NCI-H69 (cell line): Measurements from ENCODE around the gene RNASEH2C.

Experiments
- DNase-seq: peaks from one replicate; lab custom pipeline; 2025; lab: John Stamatoyannopoulos, UW

RNASEH2C gene

GRCh38 chr11:65683480-65683879 is 37.1 kb downstream of the RNASEH2C start:
- DNase-seq = peak; percentile 57

- DNase-seq = no peak
Observed at GRCh38 chr11:65680192-65680743, 40.3 kb downstream of the RNASEH2C start.

- no peak for DNase-seq
Observed at GRCh38 chr11:65672982-65673381, 47.6 kb downstream of the RNASEH2C start.

GRCh38 chr11:65672180-65672860 is 48.3 kb downstream of the RNASEH2C start:
- no peak for DNase-seq
